A673 (cell line): ENCODE measurements around the gene BACE2.

Experiments used
- CTCF ChIP-seq: fragments of 300-800, 200-600 bp; sonication (generic); conservative IDR thresholded peaks from 2 replicates; pipeline ENCODE4 v1.5.1; 2017; ENCODE audit warnings: low read depth, mild to moderate bottlenecking, antibody characterized with exemption, low read length, moderate library complexity, mixed read lengths
- EZH2 ChIP-seq: fragments of 200-600 bp; sonication (generic); IDR thresholded peaks from 2 replicates; pipeline ENCODE4 v1.6.1; 2017; ENCODE audit warnings: borderline replicate concordance, low read depth, mild to moderate bottlenecking, mixed read lengths, antibody characterized with exemption, low read length; ENCODE audit not compliant: poor library complexity, severe bottlenecking

- TF ChIP-seq CTCF (no peak), EZH2 (no peak)
Observed at GRCh38 chr21:41304068-41304720, 136.2 kb downstream of the BACE2 start.
